HL-60/S4 treated with retinoic acid at 250 ng/mL for 4 days and 3 days (cell line): ENCODE measurements around the gene PGA5.

Experiments
- in situ Hi-C: fragments of 300-500 bp; cut with MboI; formaldehyde crosslinking; loops from 2 replicates; pipeline ENCODE4 v1.7.0; 2022; ENCODE audit warnings: low sequenced_read_pairs

PGA5 gene

DNA sequence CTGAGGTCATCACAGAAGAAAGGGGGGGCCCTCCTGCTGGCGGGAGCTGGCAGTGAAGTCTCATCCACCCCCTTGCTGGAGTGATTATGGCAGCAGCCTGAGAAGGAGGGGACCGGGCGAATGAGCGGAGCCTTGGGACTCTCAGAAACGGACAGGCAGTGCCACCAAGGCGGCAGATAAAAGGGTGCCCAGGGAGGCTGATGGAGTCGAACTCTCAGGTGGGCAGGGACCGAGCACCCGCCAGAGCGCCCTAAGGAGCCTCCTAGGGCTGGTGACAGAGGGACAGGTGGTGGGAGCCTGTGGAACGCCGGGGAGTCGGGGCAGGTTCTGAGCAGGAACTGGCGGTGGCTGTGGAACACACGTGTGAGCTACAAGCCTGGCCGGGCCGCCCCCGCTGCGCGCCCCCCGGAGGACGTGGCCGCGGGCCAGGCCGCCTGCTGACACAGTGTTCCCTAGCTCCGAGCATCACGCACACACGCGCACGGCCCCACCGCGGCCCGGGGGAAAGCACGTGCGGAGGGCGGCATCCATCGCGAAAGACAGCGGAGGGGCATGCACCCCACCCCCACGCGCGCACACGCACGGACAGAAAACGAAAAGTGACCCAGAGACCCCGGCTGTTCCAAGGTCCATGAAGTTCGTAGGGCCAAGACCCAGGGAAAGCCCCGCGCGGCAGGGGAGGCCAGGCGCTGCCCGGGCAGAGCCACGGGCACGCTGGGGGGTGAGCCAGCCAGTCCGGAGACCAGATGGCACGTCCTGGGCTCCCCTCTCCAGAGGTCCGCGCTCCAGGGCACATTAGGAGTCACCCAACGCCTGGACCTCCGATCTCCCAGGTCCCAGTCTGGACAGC, 53.1 kb downstream of the PGA5 start:
- in situ Hi-C loops, result no loop called here

DNA sequence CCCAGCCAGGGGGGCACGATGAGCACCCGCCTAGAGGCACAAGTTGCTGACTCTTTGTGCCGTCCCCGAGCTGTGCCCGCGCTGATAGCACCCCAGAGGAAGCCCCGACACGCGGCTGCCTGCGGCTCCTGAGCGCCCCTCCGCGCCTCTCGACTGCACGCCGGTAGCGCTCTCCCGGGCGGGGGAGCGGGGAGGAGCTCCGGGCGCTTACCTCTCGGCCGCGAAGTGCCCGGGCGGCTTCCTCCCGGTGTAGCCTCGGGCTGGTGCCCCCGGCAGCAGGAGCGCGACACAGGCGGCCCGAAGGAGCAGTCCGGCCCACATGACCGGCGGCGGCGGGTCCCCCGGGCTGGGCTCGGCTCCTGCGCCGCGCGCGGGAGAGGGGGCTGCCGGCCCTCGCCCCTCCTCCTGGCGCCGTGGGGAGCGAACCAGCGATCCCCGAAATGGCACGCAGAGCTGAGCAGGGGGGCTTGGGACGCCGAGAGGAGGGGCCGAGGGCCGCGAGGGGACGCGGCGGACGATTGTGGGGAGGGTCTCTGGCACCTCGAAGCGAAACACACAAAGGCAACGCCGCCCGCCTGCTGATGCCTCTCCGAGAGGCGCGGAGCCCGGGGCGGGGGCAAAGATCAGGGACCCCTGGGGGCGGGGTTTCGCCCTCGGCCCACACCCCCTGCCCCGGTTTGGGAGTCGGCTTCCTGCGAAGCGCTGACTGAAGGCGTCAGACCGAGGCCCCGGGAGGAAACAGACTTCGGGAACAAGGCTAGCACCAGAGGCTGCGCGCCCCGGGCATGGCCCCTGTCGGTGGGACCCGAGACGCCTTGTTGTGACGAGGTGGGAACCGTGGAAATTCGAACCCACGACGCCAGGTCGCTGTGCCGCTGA, 54.0 kb downstream of the PGA5 start, which contains the start of gene VWCE:
VWCE (minus strand) TSS at position 600 of the 879 bp plus-strand sequence; CDS start at position 321, 279 bp downstream.
- in situ Hi-C loops, result no loop called here

DNA sequence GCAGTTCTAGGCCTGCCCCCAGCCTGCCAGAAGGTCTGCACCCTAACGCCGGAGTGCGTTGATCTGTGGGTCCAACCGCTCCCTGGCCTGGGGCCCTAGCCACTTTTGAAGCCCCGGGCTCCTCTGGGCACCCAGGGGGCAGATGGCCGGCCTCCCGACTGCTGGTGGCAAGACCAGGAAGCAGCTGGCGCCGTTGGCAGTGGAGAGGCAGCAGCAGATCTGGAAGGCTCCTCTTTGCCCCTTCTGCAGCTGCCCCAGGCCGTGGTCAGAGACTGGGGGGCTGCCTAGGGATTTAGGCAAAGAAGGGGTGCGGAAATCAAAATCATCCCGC, 54.6 kb downstream of the PGA5 start:
- in situ Hi-C loops, result no loop called here

DNA sequence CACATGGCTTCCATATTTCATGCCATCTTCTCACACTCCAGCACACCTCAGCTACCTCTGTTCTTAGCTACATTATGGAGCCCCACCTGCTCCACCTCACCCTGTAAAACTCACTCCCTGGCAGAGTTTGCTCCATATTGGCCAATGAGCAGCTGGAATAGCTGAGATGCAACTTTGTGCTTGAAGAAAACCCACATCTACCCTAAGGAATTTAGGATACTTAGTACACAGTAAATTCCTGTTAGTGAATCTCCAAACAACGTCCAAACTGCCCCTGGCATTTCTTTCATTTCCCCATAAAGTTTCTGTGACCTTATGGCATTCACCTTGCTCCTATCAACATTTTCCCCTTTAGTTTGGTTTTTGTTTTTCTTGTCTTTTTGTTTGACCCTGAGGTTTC, 56.4 kb downstream of the PGA5 start:
- in situ Hi-C loops, result no loop called here

DNA sequence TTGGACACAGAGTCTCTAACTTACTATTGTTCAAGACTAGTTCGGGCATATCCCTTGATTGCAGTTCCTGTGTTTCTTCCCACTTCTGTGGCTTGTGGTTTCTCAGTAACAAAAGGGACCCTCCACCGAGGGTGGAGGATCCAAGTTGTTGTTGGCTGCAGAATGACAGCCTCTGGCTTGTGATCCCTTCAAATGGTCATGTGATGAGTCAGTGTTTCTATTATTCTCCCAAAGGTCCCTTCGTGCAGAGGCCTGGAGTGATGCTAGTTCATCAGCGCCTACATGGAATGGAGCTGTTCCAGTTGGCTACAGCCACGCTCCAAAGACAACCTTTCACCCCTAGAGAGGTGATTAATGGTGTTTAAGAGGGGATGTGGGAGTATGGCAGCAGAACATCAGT, 56.8 kb downstream of the PGA5 start:
- in situ Hi-C loops, result no loop called here

DNA sequence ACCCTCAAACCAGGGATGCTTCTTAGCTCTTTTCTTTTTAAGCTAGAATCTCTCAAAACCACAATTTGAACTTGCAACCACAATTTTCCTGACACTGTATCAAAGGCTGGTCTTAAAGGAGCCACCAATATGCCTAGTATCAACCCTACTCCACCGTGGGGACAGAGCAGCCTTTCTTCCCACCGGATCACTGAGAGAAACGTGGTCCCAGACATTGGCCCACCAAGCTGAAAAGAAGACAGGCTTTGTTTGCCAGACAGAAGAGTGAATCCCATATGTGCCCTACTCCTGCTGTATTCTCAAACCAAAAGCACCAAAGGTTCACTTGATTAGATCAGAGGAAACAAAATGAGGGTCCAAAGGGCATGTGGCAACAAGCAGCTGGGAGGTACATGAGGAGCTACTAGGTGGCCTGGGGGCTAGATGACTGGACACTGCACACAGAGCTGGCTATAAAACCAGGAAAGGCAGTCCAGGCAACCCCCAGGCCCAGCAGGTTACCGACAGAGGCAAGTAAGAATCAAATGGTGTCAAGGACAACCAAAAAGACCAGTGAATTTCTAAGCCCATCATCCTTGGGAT, 57.8 kb downstream of the PGA5 start:
- in situ Hi-C loops, result no loop called here
